HG03460 (cell line): Measurements from ENCODE around the gene TRAPPC8.
"Not testable (repeated sequence)": the region's sequence is repeated elsewhere in the genome, so short reads cannot be mapped to it uniquely, and the experiment has no call there.

Experiments used
- ATAC-seq: cut with Tn5 transposase; IDR thresholded peaks from one replicate; pipeline ENCODE4 v1.9.1; 2021; ENCODE audit not compliant: unreplicated experiment

TRAPPC8 gene

GRCh38 chr18:31946305-31947046, 3.5 kb upstream of the TRAPPC8 start:
- no peak for ATAC-seq

- no peak for ATAC-seq
Observed at GRCh38 chr18:31943878-31944816, 1.2 kb upstream of the TRAPPC8 start.

GRCh38 chr18:31942291-31942998, 483 bp downstream of the TRAPPC8 start:
- ATAC-seq, result peak; percentile 31

- ATAC-seq, result no peak
Observed at GRCh38 chr18:31941010-31941809, 1.7 kb downstream of the TRAPPC8 start.

GRCh38 chr18:31934773-31935172, 8.2 kb downstream of the TRAPPC8 start:
- not testable (repeated sequence) for ATAC-seq

- no peak for ATAC-seq
Observed at GRCh38 chr18:31931886-31932240, 11.1 kb downstream of the TRAPPC8 start.

GRCh38 chr18:31931163-31931885, 11.6 kb downstream of the TRAPPC8 start:
- no peak for ATAC-seq

- ATAC-seq, result no peak
Observed at GRCh38 chr18:31929273-31929672, 13.7 kb downstream of the TRAPPC8 start.

- ATAC-seq, result not testable (repeated sequence)
Observed at GRCh38 chr18:31926988-31927387, 15.9 kb downstream of the TRAPPC8 start.

- ATAC-seq, result no peak
Observed at GRCh38 chr18:31920277-31920676, 22.7 kb downstream of the TRAPPC8 start.

GRCh38 chr18:31919366-31919765, 23.6 kb downstream of the TRAPPC8 start:
- not testable (repeated sequence) for ATAC-seq

- no peak for ATAC-seq
Observed at GRCh38 chr18:31918733-31919132, 24.2 kb downstream of the TRAPPC8 start.

- no peak for ATAC-seq
Observed at GRCh38 chr18:31901063-31901462, 41.9 kb downstream of the TRAPPC8 start.

GRCh38 chr18:31899771-31900170, 43.2 kb downstream of the TRAPPC8 start:
- ATAC-seq, result not testable (repeated sequence)

GRCh38 chr18:31892936-31893335, 50.0 kb downstream of the TRAPPC8 start:
- no peak for ATAC-seq

GRCh38 chr18:31891566-31891965, 51.4 kb downstream of the TRAPPC8 start:
- no peak for ATAC-seq

- ATAC-seq, result no peak
Observed at GRCh38 chr18:31884020-31884419, 58.9 kb downstream of the TRAPPC8 start.

GRCh38 chr18:31880186-31880898, 62.6 kb downstream of the TRAPPC8 start:
- no peak for ATAC-seq

GRCh38 chr18:31878358-31878757, 64.6 kb downstream of the TRAPPC8 start:
- ATAC-seq, result no peak
